GM12891 (cell line): Measurements from ENCODE around the gene ENAH.

Experiments used
- DNase-seq: peaks from one replicate; pipeline ENCODE4 v3.0.0; 2011; ENCODE audit warnings: low spot score; ENCODE audit not compliant: insufficient read length
- FAIRE-seq: peaks from 2 replicates; lab custom pipeline; 2011; peaks lifted over from hg19 to GRCh38; lab: Jason Lieb, UNC
- PAX5 ChIP-seq: IDR thresholded peaks from 2 replicates; pipeline ENCODE4 v1.6.1; 2011; ENCODE audit warnings: low read length, moderate library complexity, mild to moderate bottlenecking; ENCODE audit not compliant: insufficient read depth, severe bottlenecking
- POLR2A ChIP-seq: IDR thresholded peaks from 2 replicates; pipeline ENCODE4 v1.6.1; 2011; ENCODE audit warnings: low read depth, low read length, control low read depth
- POLR2AphosphoS5 ChIP-seq: IDR thresholded peaks from 2 replicates; pipeline ENCODE4 v1.6.1; 2011; ENCODE audit warnings: low read depth, low read length, control low read depth
- POU2F2 ChIP-seq: IDR thresholded peaks from 2 replicates; pipeline ENCODE4 v1.6.1; 2011; ENCODE audit warnings: low read depth, mild to moderate bottlenecking, control low read depth, low read length, moderate library complexity
- SPI1 ChIP-seq: IDR thresholded peaks from 2 replicates; pipeline ENCODE4 v1.6.1; 2011; ENCODE audit warnings: low read depth, low read length, control low read depth
- TAF1 ChIP-seq: IDR thresholded peaks from 2 replicates; pipeline ENCODE4 v1.6.1; 2011; ENCODE audit warnings: low read depth, low read length, control low read depth

Gene ENAH

GRCh38 chr1:225692517-225692879 lies 39.6 kb upstream of the ENAH start:
- FAIRE-seq (no peak), DNase-seq (no peak)
- TF ChIP-seq POU2F2, result no peak
- TF ChIP-seq POLR2AphosphoS5, result no peak
- no peak for TF ChIP-seq TAF1
- no peak for TF ChIP-seq SPI1
- no peak for TF ChIP-seq PAX5
- no peak for TF ChIP-seq POLR2A

DNA sequence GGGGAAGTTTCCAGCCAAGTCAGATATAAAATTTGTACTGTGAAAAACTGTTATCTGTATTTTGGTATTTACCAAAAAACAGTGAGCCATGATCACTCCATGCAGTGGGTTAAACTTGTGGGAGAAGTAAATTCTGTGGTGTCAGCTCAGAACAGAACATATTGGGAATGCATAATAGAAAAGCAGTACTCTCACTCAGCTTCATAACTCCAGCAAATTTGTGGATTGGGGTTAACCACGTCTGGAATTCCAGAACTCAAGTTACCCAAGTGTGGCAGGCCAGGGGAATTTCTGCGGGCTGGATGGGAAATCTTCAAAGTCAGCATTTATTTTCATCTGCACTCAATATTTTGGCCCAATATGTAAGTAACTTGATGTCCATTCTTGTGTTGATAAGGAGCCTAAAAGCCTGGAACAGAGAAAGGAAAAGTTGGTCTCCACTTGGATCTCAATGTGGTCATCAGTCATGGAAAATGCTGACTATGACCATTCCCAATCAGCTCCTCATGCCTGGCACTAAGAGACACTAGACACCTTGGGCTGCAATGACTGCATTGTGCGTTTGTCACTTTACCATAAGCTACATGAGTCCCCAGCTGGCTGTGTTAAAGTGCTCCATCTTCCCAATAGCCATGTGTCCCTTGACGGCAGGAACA lies 39.1 kb upstream of the ENAH start:
- DNase-seq (no peak), FAIRE-seq (no peak)
- TF ChIP-seq POLR2A, result no peak
- no peak for TF ChIP-seq POU2F2
- no peak for TF ChIP-seq TAF1
- TF ChIP-seq PAX5, result no peak
- no peak for TF ChIP-seq POLR2AphosphoS5
- TF ChIP-seq SPI1, result no peak

GRCh38 chr1:225691377-225691776 lies 38.5 kb upstream of the ENAH start:
- no peak for FAIRE-seq
- DNase-seq, result no peak
- TF ChIP-seq POLR2AphosphoS5, result no peak
- TF ChIP-seq SPI1, result no peak
- no peak for TF ChIP-seq POU2F2
- no peak for TF ChIP-seq POLR2A
- no peak for TF ChIP-seq TAF1
- TF ChIP-seq PAX5, result no peak

DNA sequence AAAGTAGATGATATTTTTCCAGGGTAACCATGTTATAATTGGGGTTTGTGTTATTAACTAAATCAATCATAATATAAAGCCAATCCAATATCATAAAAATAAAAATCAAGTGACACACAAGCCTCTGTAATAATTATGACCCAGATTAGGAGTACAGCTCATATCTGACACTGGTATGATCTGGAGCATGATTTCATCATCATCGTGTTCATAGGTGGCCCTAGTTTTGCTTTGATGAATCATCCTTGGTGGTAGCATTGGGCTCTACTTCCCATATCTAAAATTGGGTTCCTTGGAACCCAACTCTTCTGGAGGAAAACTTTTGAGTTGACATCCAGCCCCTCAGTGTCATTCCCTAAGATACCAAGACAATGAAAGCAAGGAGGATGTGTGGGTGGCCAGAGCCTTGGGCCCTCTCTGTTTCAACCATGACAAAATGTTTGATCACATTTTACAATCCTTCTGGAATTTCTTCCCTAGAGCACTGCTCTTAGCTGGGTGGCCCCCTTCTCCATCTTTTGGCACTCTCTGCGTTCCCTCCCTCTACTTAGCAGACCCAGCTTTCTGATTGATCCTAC lies 37.0 kb upstream of the ENAH start:
- no peak for TF ChIP-seq POLR2AphosphoS5
- TF ChIP-seq SPI1, result no peak
- TF ChIP-seq POLR2A, result no peak
- no peak for TF ChIP-seq TAF1
- TF ChIP-seq PAX5, result no peak
- TF ChIP-seq POU2F2, result no peak
- no peak for FAIRE-seq
- DNase-seq, result no peak

DNA sequence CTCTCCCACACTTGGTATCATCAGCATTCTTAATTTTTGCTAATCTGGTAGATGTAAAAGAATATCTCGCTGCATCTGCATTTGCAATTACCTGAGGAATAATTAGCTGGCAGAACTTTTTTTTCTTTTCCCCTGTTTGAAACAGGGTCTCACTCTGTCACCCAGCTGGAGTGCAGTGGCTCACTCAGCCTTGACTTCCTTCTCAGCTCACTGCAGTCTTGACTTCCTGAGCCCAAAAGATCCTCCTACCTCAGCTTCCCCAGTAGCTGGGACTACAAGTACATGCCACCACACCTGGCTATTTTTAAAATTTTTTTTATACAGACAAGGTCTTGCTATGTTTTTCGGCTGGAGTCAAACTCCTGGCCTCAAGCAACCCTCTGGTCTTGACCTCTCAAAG lies 35.4 kb upstream of the ENAH start:
- no peak for DNase-seq
- TF ChIP-seq PAX5 (no peak), POU2F2 (no peak), POLR2AphosphoS5 (no peak), SPI1 (no peak), POLR2A (no peak), TAF1 (no peak)
- FAIRE-seq, result no peak

- DNase-seq, result no peak
- TF ChIP-seq PAX5, result no peak
- no peak for TF ChIP-seq POLR2AphosphoS5
- no peak for TF ChIP-seq TAF1
- no peak for TF ChIP-seq POU2F2
- FAIRE-seq, result no peak
Observed at GRCh38 chr1:225685476-225686176, 32.7 kb upstream of the ENAH start.

DNA sequence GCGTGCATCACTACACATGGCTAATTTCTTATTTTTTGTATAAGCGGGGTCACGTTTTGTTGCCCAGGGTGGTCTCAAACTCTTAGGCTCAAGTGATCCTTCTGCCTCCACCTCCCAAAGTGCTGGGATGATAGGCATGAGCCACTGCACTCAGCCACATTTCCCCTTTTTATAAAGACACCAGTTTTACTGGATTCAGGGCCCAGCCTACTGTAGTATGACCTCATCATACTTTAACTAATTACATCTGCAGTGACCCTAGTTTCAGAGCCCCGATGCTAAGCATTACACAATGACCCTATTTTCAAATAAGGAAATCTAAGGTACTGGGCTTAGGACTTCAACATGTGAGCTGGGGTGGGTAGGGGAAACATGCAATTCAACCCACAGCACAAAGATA lies 31.8 kb upstream of the ENAH start:
- no peak for DNase-seq
- TF ChIP-seq TAF1 (no peak), POLR2A (no peak), SPI1 (no peak), POLR2AphosphoS5 (no peak), PAX5 (no peak)
- no peak for FAIRE-seq

DNA sequence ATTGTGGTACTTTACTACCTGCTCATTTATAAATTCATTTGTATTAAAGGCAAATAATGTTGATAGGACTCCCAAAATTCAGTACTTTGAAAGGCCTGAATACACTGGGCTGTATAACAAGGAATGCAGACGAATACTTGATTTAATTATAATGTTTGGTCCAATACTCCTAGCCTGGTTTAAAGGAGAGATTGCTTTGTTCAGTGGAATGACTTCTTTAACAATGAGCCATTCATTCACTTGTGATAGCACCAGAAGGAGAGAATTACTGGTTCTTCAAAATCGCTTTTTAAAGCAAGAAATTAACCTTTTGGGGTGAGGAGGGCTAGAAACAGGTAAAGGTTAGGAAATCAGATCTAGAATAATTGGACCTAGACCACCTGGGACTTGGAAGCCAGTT lies 28.3 kb upstream of the ENAH start:
- DNase-seq (no peak), FAIRE-seq (no peak)
- no peak for TF ChIP-seq POLR2A
- TF ChIP-seq SPI1, result no peak
- no peak for TF ChIP-seq POU2F2
- TF ChIP-seq TAF1, result no peak

GRCh38 chr1:225678545-225678944 lies 25.6 kb upstream of the ENAH start:
- no peak for TF ChIP-seq POLR2AphosphoS5
- no peak for TF ChIP-seq POLR2A
- no peak for TF ChIP-seq SPI1
- no peak for TF ChIP-seq TAF1
- no peak for TF ChIP-seq POU2F2
- no peak for TF ChIP-seq PAX5
- FAIRE-seq (no peak), DNase-seq (no peak)
